GM10266 (cell line): ENCODE measurements around the gene ARV1.
"Not testable (repeated sequence)": the region's sequence is repeated elsewhere in the genome, so short reads cannot be mapped to it uniquely, and the experiment has no call there.

Experiments used
- DNase-seq: peaks from one replicate; pipeline ENCODE4 v3.0.0; 2012; ENCODE audit errors: extremely low spot score
- CTCF ChIP-seq: IDR thresholded peaks from 2 replicates; pipeline ENCODE4 v1.5.1; 2012; ENCODE audit warnings: mild to moderate bottlenecking, low read depth; ENCODE audit not compliant: control insufficient read depth, insufficient read depth; ENCODE audit errors: missing control alignments

Gene ARV1

GRCh38 chr1:230983811-230984210, 4.9 kb downstream of the ARV1 start:
- TF ChIP-seq CTCF: no peak
- no peak for DNase-seq

GRCh38 chr1:230984622-230985515, 6.0 kb downstream of the ARV1 start:
- not testable (repeated sequence) for DNase-seq

GRCh38 chr1:230985711-230986110, 6.8 kb downstream of the ARV1 start:
- DNase-seq: no peak
- TF ChIP-seq CTCF: no peak

GRCh38 chr1:230986976-230987375, 8.1 kb downstream of the ARV1 start:
- TF ChIP-seq CTCF: no peak
- no peak for DNase-seq

GRCh38 chr1:230987448-230987847, 8.6 kb downstream of the ARV1 start:
- no peak for TF ChIP-seq CTCF

GRCh38 chr1:230992100-230992774, 13.3 kb downstream of the ARV1 start:
- no peak for DNase-seq
- no peak for TF ChIP-seq CTCF

More at GRCh38 chr1:230987448-230987847, 8.6 kb downstream of the ARV1 start:
- DNase-seq: no peak

GRCh38 chr1:230994860-230995259, 16.0 kb downstream of the ARV1 start:
- DNase-seq: no peak
- TF ChIP-seq CTCF: no peak
